SU-DHL-6 (cell line): ENCODE data around the gene AGAP1.

ENCODE experiments used
- H2AFZ ChIP-seq: fragments of 200-600 bp; sonication (generic); 2 replicates; pipeline ENCODE4 v1.6.1; 2014; ENCODE audit warnings: low read depth, mild to moderate bottlenecking, moderate library complexity, mixed read lengths, antibody characterized with exemption, low read length; ENCODE audit not compliant: severe bottlenecking
- H3F3A ChIP-seq: fragments of 200-600 bp; shearing (Covaris generic); 2 replicates; pipeline ENCODE4 v1.6.0; 2016; ENCODE audit warnings: antibody characterized with exemption, mild to moderate bottlenecking; ENCODE audit not compliant: insufficient read depth
- H3K27ac ChIP-seq: fragments of 200-600 bp; sonication (generic); 2 replicates; pipeline ENCODE4 v1.5.1; 2016; ENCODE audit warnings: low read depth, mild to moderate bottlenecking, low read length, moderate library complexity, mixed read lengths
- H3K27me3 ChIP-seq: fragments of 200-600 bp; sonication (generic), shearing (Covaris generic); 2 replicates; pipeline ENCODE4 v1.6.0; 2014; ENCODE audit warnings: mild to moderate bottlenecking, low read length
- H3K36me3 ChIP-seq: fragments of 200-600 bp; sonication (generic); 2 replicates; pipeline ENCODE4 v1.6.1; 2014; ENCODE audit warnings: mild to moderate bottlenecking, low read length, mixed read lengths
- H3K4me2 ChIP-seq: fragments of 300-600, 200-600 bp; shearing (Covaris generic), sonication (generic); 2 replicates; pipeline ENCODE4 v1.6.0; 2014; ENCODE audit warnings: low read length, low read depth, mild to moderate bottlenecking; ENCODE audit not compliant: poor library complexity, severe bottlenecking
- H3K4me3 ChIP-seq: fragments of 200-600 bp; sonication (generic); 2 replicates; pipeline ENCODE4 v1.5.1; 2014; ENCODE audit warnings: antibody characterized with exemption, low read length, mild to moderate bottlenecking, mixed read lengths; ENCODE audit not compliant: insufficient read depth, poor library complexity, severe bottlenecking
- H3K79me2 ChIP-seq: fragments of 200-600 bp; sonication (generic); 2 replicates; pipeline ENCODE4 v1.6.1; 2014; ENCODE audit warnings: mild to moderate bottlenecking, low read length, moderate library complexity; ENCODE audit not compliant: insufficient read depth
- H3K9ac ChIP-seq: fragments of 200-600 bp; sonication (generic); 2 replicates; pipeline ENCODE4 v1.7.0; 2014; ENCODE audit warnings: mild to moderate bottlenecking, low read length
- H3K9me2 ChIP-seq: fragments of 200-600 bp; sonication (generic); replicated peaks from 2 replicates; pipeline ENCODE4 v1.6.1; 2014; ENCODE audit warnings: low read length; ENCODE audit not compliant: insufficient read depth
- H3K9me3 ChIP-seq: fragments of 200-600 bp; sonication (generic); 2 replicates; pipeline ENCODE4 v1.6.1; 2014; ENCODE audit warnings: low read length, mixed read lengths; ENCODE audit not compliant: insufficient read depth
- H4K20me1 ChIP-seq: fragments of 200-600 bp; sonication (generic); 2 replicates; pipeline ENCODE4 v1.6.1; 2014; ENCODE audit warnings: low read depth, mild to moderate bottlenecking, antibody characterized with exemption, low read length, moderate library complexity, mixed read lengths
- CTCF ChIP-seq: fragments of 200-600 bp; sonication (generic); IDR thresholded peaks from one replicate; pipeline ENCODE4 v1.5.1; 2017; ENCODE audit warnings: antibody characterized with exemption, mild to moderate bottlenecking, low read length, moderate library complexity; ENCODE audit not compliant: insufficient read depth, poor library complexity, severe bottlenecking
- EZH2phosphoT487 ChIP-seq: fragments of 200-600 bp; sonication (generic), shearing (Covaris generic); conservative IDR thresholded peaks from 2 replicates; pipeline ENCODE4 v1.6.1; 2018; ENCODE audit warnings: mild to moderate bottlenecking, antibody characterized with exemption, low read length, moderate library complexity, mixed read lengths

The AGAP1 gene

GRCh38 chr2:235564884-235565530, 71.2 kb downstream of the AGAP1 start:
- H3K4me3 ChIP-seq = no peak overlapping the region
- no peaks in the 10 kb centered on the region for H3K27me3 ChIP-seq
- no peak overlapping the region for H3K27ac ChIP-seq
- H3K9ac ChIP-seq = no peak overlapping the region
- H3K9me2 ChIP-seq = no peaks in the 10 kb centered on the region
- no peaks in the 10 kb centered on the region for H3F3A ChIP-seq
- H4K20me1 ChIP-seq = no peaks in the 10 kb centered on the region
- H3K9me3 ChIP-seq = no peaks in the 10 kb centered on the region
- TF ChIP-seq CTCF = no peak
- TF ChIP-seq EZH2phosphoT487 = no peak
- H3K36me3 ChIP-seq = no peaks in the 10 kb centered on the region
- H3K4me2 ChIP-seq = no peak overlapping the region
- no peaks in the 10 kb centered on the region for H3K79me2 ChIP-seq
- no peak overlapping the region for H2AFZ ChIP-seq

GRCh38 chr2:235566415-235566814, 72.6 kb downstream of the AGAP1 start:
- Histone ChIP-seq H4K20me1 (no peaks in the 10 kb centered on the region), H3K27ac (no peak overlapping the region), H3K9ac (no peak overlapping the region), H2AFZ (no peak overlapping the region), H3K79me2 (no peaks in the 10 kb centered on the region), H3K4me2 (no peak overlapping the region), H3K27me3 (no peaks in the 10 kb centered on the region), H3K9me3 (no peaks in the 10 kb centered on the region), H3F3A (no peaks in the 10 kb centered on the region), H3K4me3 (no peak overlapping the region), H3K9me2 (no peaks in the 10 kb centered on the region), H3K36me3 (no peaks in the 10 kb centered on the region)
- no peak for TF ChIP-seq CTCF
- no peak for TF ChIP-seq EZH2phosphoT487

GRCh38 chr2:235566931-235567495, 73.2 kb downstream of the AGAP1 start:
- Histone ChIP-seq H3K9me3 (no peaks in the 10 kb centered on the region), H2AFZ (no peak overlapping the region), H3K4me3 (no peak overlapping the region), H3K79me2 (no peaks in the 10 kb centered on the region), H3K27me3 (no peaks in the 10 kb centered on the region), H3K27ac (no peak overlapping the region), H3K9me2 (no peaks in the 10 kb centered on the region), H3K36me3 (no peaks in the 10 kb centered on the region), H4K20me1 (no peaks in the 10 kb centered on the region), H3F3A (no peaks in the 10 kb centered on the region), H3K4me2 (no peak overlapping the region), H3K9ac (no peak overlapping the region)
- no peak for TF ChIP-seq CTCF
- TF ChIP-seq EZH2phosphoT487 = no peak
